ENCODE measurements around the gene RPUSD2.

The RPUSD2 gene

GRCh38 chr15:40603935-40604334 is 34.8 kb downstream of the RPUSD2 start:
- no peak for DNase-seq (ENCODE audit: low read depth)
- TF ChIP-seq CTCF (IDR thresholded peaks at IDR 0.05; ENCODE audit: control insufficient read depth, extremely low read depth, insufficient read depth): no peak

GRCh38 chr15:40613080-40613479 is 44.0 kb downstream of the RPUSD2 start:
- no peak for TF ChIP-seq CTCF (IDR thresholded peaks at IDR 0.05; ENCODE audit: control insufficient read depth, extremely low read depth, insufficient read depth)
- DNase-seq (ENCODE audit: low read depth): no peak

More at GRCh38 chr15:40603935-40604334, 34.8 kb downstream of the RPUSD2 start:
- no peak overlapping the region for H3K4me3 ChIP-seq (ENCODE audit: low read depth, low read length)

DNA sequence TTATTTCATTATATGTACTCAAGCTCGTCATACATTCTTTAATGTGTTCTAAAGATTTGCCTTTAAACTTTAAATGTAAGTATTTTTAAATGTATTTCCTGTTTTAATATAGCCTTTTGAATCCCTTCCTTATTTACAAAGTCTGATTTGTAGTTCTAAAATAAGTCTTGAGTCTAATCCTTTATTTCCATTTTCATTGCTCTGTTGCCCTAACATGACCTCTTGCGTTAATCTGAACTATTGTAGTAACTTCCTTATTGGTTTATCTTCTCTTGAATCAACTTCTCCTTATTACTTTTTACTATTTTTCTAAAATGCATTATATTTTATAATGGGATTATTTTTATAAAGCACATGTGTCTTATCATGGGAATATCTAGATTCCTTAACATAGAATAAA is 48.9 kb downstream of the RPUSD2 start:
- H3K4me3 ChIP-seq (ENCODE audit: low read depth, low read length): no peak overlapping the region
- TF ChIP-seq CTCF (IDR thresholded peaks at IDR 0.05; ENCODE audit: control insufficient read depth, extremely low read depth, insufficient read depth): no peak
- no peak for DNase-seq (ENCODE audit: low read depth)

More at GRCh38 chr15:40613080-40613479, 44.0 kb downstream of the RPUSD2 start:
- H3K4me3 ChIP-seq (ENCODE audit: low read depth, low read length): no peak overlapping the region

DNA sequence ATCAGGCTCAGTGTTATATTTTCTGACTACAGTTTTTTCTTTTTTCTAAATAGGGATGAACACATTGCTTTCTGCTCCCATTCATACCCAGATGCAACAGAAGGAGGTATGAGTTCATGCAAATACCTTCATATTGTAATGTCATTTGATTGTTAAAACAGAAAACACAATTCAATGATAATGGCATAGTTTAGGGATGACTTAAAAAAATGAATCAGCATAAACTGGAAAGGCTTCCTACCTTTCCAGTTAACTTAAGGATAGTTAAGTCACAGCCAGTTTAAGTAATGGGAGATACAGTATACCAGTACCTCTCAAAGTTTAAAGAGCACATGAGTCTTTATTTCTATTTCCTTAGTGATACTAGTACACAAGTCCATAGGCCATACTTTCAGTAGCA is 49.8 kb downstream of the RPUSD2 start:
- H3K4me3 ChIP-seq (ENCODE audit: low read depth, low read length): no peak overlapping the region
- TF ChIP-seq CTCF (IDR thresholded peaks at IDR 0.05; ENCODE audit: control insufficient read depth, extremely low read depth, insufficient read depth): no peak
- no peak for DNase-seq (ENCODE audit: low read depth)

DNA sequence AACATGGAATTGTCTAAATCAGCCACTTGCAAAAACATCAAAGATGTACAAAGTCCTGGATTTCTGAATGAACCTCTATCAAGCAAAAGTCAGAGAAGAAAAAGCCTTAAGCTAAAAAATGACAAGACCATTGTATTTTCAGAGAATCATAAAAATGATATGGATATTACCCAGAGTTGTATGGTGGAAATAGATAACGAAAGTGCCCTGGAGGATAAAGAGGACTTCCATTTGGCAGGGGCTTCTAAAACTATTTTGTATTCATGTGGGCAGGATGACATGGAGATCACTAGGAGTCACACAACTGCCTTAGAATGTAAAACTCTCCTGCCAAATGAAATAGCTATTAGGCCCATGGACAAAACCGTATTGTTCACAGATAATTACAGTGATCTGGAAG is 54.3 kb downstream of the RPUSD2 start:
- no peak for DNase-seq (ENCODE audit: low read depth)
- no peak overlapping the region for H3K4me3 ChIP-seq (ENCODE audit: low read depth, low read length)
- no peak for TF ChIP-seq CTCF (IDR thresholded peaks at IDR 0.05; ENCODE audit: control insufficient read depth, extremely low read depth, insufficient read depth)

All from LNCaP clone FGC (cell line).